Common myeloid progenitor, CD34-positive (primary cell): ENCODE data around the gene PASK.

Source experiments
- CTCF ChIA-PET: fragments of 350-600 bp; sonication (Branson Sonifier 250); formaldehyde crosslinking; loops from one replicate; lab custom pipeline; 2021; ENCODE audit warnings: antibody characterized with exemption; lab: Charles Lee
- POLR2A ChIA-PET: fragments of 350-600 bp; sonication (Branson Sonifier 250); formaldehyde crosslinking; loops from one replicate; lab custom pipeline; 2021; ENCODE audit warnings: antibody characterized with exemption; lab: Charles Lee
- DNase-seq, 3 donors: peaks; one replicate each; pipeline versions ENCODE4 v3.0.0 to v3.0.0-alpha.2; 2013
- H3K27ac ChIP-seq, 2 experiments: 1 replicate in 1 of 2; 2 replicates in 1 of 2; pipeline ENCODE4 v1.7.0; 2013; ENCODE audit warnings: inconsistent platforms in 2 of 2, low read length in 2 of 2, mild to moderate bottlenecking in 2 of 2, low read depth in 1 of 2, moderate library complexity in 1 of 2; ENCODE audit not compliant: severe bottlenecking in 2 of 2, insufficient read depth in 1 of 2, poor library complexity in 1 of 2
- H3K27me3 ChIP-seq, 5 experiments: replicated peaks in 2 of 5; 1 replicate in 3 of 5; 2 replicates in 2 of 5; pipeline versions ENCODE4 v1.6.1 to v1.7.0; 2013; ENCODE audit warnings: low read length in 4 of 5, mild to moderate bottlenecking in 2 of 5, moderate library complexity in 2 of 5, inconsistent platforms in 1 of 5; ENCODE audit not compliant: insufficient read depth in 5 of 5, control insufficient read depth in 4 of 5
- H3K36me3 ChIP-seq, 4 experiments: 1 replicate in 2 of 4; 2 replicates in 2 of 4; pipeline versions ENCODE4 v1.6.1 to v1.7.0; 2013; ENCODE audit warnings: low read length in 3 of 4, control low read depth in 1 of 4, mild to moderate bottlenecking in 1 of 4; ENCODE audit not compliant: control insufficient read depth in 4 of 4, insufficient read depth in 4 of 4
- H3K4me1 ChIP-seq, 4 experiments: 1 replicate in 3 of 4; 2 replicates in 1 of 4; pipeline versions ENCODE4 v1.6.1 to v1.7.1; 2013; ENCODE audit warnings: low read length in 3 of 4, mild to moderate bottlenecking in 3 of 4, control low read depth in 1 of 4, inconsistent platforms in 1 of 4, moderate library complexity in 1 of 4; ENCODE audit not compliant: control insufficient read depth in 4 of 4, insufficient read depth in 4 of 4; ENCODE audit errors: control extremely low read depth in 1 of 4
- H3K4me3 ChIP-seq, 7 experiments: 1 replicate in 4 of 7; 2 replicates in 3 of 7; pipeline versions ENCODE4 v1.5.1 to v1.7.0; 2013; ENCODE audit warnings: mild to moderate bottlenecking in 7 of 7, low read length in 6 of 7, moderate library complexity in 6 of 7, inconsistent platforms in 2 of 7, low read depth in 2 of 7, control low read depth in 1 of 7; ENCODE audit not compliant: insufficient read depth in 4 of 7, control insufficient read depth in 1 of 7; ENCODE audit errors: extremely low read depth in 1 of 7
- H3K9me3 ChIP-seq, 5 experiments: 1 replicate in 4 of 5; 2 replicates in 1 of 5; pipeline versions ENCODE4 v1.6.1 to v1.7.1; 2013; ENCODE audit warnings: low read length in 4 of 5, mild to moderate bottlenecking in 2 of 5, inconsistent platforms in 1 of 5, low read depth in 1 of 5, moderate library complexity in 1 of 5; ENCODE audit not compliant: control insufficient read depth in 4 of 5, insufficient read depth in 2 of 5; ENCODE audit errors: control extremely low read depth in 1 of 5
- WGBS: methylation state at CpG from one replicate; pipeline ENCODE4 v1.1.5; 2013; ENCODE audit not compliant: insufficient coverage; 5-methylcytosine and 5-hydroxymethylcytosine counted together

The PASK gene

DNA sequence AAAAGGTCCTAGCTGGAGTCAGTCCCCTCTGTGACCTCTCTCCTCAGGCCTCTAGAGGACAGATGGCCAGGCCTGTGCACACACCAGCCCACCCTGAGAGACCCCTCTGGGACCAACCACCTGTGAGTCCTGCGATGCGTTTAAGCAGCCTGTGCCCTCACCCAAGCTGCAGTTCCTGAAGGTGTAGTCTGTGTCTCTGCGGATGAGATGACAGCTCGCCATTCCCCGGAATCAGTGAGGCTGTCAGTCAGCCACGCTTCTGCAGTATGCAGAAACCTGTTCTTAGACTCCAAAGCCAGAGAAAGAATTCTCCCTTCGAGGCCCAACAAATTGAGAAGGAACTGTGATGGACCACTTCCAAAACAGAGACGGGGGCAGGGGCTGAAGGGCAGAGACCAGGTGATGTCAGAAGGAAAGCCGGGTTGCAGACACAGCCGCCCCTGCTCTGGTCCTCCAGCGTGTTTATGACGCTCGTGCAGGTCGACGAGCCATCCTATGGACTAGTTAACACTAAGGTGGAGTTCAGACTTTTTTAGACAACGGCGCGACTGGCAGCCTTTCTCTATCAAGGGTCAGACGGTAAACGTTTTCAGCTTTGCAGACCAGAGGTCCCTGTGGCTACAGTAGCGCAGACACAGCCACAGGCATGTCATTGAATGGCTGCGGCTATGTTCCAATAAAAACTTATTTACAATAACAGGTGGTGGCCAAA, 57.4 kb downstream of the PASK start:
- Histone ChIP-seq H3K27ac (no peak overlapping the region), H3K4me3 (no peak overlapping the region), H3K4me1 (peaks cover 0 to 36% (median 3%) of the 10 kb centered on the region in 4 experiments), H3K9me3 (no peaks in the 10 kb centered on the region), H3K36me3 (peaks cover 16 to 81% (median 55%) of the 10 kb centered on the region in 4 experiments), H3K27me3 (no peaks in the 10 kb centered on the region)
- ChIA-PET CTCF (interaction anchor here (1.0 to 1.8 kb wide), 2 partner anchors 10 to 240 kb away, joined by 3 to 8 read pairs; partner anchors contain the start of gene MTERF4), POLR2A (no interaction called here)
- WGBS: 99% methylated on average over 21 of the region's 22 CpGs
- no peak for DNase-seq

DNA sequence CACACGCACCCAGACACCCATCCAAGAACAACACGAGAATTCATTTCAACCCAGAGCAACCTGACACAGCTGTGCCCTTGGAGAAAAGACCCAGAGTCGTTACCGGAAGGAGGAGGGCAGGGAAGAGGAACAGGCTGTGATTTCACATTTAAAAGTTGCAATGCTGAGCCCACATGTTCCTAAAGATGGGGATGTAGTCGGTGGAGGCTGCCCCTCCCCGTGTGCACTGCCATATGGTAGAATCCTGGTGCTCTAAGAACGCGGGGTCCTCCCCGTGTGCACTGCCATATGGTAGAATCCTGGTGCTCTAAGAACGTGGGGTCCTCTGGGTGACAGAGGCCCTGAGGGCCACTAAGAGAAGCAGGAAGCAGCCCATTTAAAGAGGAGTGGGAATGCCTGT, 58.1 kb downstream of the PASK start:
- CTCF ChIA-PET: no interaction called here
- POLR2A ChIA-PET: no interaction called here
- Histone ChIP-seq H3K4me1 (peaks cover 0 to 35% (median 3%) of the 10 kb centered on the region in 4 experiments), H3K9me3 (no peaks in the 10 kb centered on the region), H3K27ac (no peak overlapping the region), H3K4me3 (no peak overlapping the region), H3K27me3 (no peaks in the 10 kb centered on the region), H3K36me3 (peaks cover 19 to 82% (median 55%) of the 10 kb centered on the region in 4 experiments)
- WGBS: 95% methylated on average over 10 of the region's 10 CpGs
- DNase-seq: no peak

DNA sequence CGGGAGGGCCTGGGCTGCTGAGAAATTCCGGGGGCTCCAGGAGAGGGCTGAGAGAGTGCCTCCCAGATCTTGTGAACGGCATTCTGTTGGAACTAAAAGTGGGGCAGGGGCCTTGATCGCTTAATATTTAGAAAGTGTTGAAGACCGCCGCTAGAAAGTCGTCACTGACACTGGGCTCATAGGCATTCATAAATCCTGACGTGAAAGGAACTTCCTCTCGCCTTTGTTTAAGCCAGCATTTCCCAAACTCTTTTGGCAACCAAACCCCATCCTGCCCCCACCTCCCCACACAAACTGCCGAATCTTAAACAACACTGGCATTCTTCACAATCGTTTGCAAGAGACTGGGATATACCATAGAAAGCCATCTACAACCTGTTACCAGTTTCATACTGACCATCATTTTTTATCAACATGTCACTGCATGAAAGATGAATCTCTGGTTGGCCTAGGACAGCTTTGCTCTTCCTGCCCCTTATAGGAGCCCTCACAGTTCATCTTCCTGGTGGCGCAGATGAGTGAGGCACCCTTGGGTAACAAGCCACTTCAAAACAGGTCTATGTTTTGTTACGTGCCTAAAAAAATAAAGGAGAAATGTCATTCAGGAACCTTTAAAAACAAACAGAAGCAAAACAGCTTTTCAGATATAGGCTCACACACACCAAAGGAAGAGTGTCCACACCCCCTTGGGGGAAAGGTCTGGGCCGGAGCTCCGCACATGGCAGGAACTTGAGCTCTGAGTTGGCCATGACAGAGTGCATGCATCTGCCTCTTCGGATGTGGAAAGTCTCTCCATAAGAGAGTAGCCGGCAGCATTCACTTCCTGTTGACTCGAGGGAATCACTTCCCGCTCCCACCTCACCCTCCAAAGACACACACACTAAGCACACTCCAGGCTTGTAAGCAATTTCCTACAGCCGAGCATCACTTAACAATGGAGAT, 60.2 kb downstream of the PASK start:
- Histone ChIP-seq H3K27me3 (no peaks in the 10 kb centered on the region), H3K9me3 (peaks cover 0 to 6% (median 0%) of the 10 kb centered on the region in 5 experiments), H3K27ac (peak overlapping the region in 1 of 2 experiments; percentile 46), H3K36me3 (peaks cover 17 to 66% (median 44%) of the 10 kb centered on the region in 4 experiments), H3K4me1 (peaks cover 0 to 27% (median 0%) of the 10 kb centered on the region in 4 experiments), H3K4me3 (peak overlapping the region in 1 of 7 experiments; percentile 40)
- WGBS: 49% methylated on average over 18 of the region's 20 CpGs
- ChIA-PET POLR2A (interaction anchor here (0.5 kb wide), 1 partner anchor 278 kb away, joined by 3 read pairs; no protein-coding TSS in a partner anchor), CTCF (interaction anchor here (0.6 to 3.1 kb wide), 2 partner anchors 11 kb away, joined by 3 to 12 read pairs; no protein-coding TSS in a partner anchor)
- DNase-seq: peak in 1 of 3 donors; percentile 13

DNA sequence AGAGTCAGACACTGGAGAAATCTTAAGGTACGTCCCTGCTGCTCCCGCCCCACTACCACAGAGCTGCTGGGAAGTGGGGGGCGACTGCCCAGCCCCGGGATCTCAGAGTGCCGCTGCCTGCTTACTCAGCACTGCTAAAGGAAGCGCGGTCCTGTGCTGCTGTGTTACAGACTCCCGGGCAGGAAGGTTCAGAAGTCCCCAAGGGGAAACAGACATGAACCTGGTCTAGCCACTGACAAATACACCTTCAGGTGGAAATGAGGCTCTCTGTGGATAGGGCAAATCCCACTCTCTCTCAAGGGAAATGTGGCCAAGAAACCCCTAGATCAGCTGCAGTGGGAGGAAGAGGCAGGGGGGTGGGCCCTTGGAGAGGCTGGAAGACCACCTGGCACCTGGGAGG, 60.9 kb downstream of the PASK start:
- 30% methylated on average over 8 of the region's 8 CpGs for WGBS
- Histone ChIP-seq H3K36me3 (peaks cover 17 to 63% (median 39%) of the 10 kb centered on the region in 4 experiments), H3K4me1 (peaks cover 0 to 27% (median 0%) of the 10 kb centered on the region in 4 experiments), H3K27ac (peak overlapping the region in 1 of 2 experiments; percentile 46), H3K9me3 (peaks cover 0 to 6% (median 0%) of the 10 kb centered on the region in 5 experiments), H3K4me3 (peak overlapping the region in 2 of 7 experiments; percentile 22 to 40), H3K27me3 (no peaks in the 10 kb centered on the region)
- ChIA-PET POLR2A (no interaction called here), CTCF (interaction anchor here (0.6 to 3.1 kb wide), 2 partner anchors 10 to 12 kb away, joined by 3 to 12 read pairs; no protein-coding TSS in a partner anchor)
- DNase-seq: peak; percentile 18 to 45 (median 34)

DNA sequence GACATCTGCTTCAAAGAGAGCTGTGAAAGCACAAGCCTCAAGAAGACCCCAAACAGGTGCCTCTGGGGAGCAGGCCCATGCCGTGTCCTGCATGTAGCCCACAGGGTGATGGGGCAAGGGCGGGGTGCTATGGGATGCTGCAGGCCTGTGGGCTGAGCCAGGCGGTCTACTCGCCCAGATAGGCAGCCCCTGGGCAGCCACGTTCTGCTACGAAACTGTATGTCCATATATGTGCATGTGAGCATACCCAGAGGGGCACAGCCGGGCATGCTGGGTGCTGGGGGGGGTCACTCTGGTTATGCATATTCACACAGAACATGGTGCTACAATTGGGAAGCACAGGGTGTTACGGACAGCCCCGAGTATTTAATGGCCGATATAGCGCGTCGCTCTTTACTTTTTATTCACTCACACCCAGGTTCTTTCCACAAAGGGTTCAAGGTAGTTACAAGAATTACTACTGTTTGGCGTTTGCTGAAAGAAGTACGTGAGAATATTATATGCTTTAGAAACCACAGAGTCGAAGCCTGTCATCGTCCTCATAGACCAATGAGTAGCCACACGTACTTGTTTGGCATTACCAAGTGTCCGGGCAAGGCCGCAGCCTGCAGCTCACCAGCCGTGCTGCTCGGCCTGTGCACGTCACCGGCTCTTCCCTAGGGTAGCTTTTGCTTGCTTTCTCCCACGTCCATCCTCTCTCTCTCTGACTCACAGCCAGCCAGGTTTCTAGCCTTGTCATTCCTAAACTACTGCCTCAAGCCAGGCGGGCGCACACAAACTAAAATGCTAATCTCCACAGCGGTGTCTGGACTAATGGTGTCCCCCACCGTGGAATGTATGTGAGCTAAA, 61.6 kb downstream of the PASK start:
- Histone ChIP-seq H3K4me3 (peak overlapping the region in 1 of 7 experiments; percentile 40), H3K27ac (peak overlapping the region in 1 of 2 experiments; percentile 46), H3K4me1 (peaks cover 0 to 22% (median 0%) of the 10 kb centered on the region in 4 experiments), H3K9me3 (peaks cover 0 to 6% (median 0%) of the 10 kb centered on the region in 5 experiments), H3K27me3 (no peaks in the 10 kb centered on the region), H3K36me3 (peaks cover 16 to 57% (median 36%) of the 10 kb centered on the region in 4 experiments)
- 93% methylated on average over 22 of the region's 29 CpGs for WGBS
- CTCF ChIA-PET: interaction anchor here (0.6 to 3.1 kb wide), 2 partner anchors 10 to 13 kb away, joined by 3 to 12 read pairs; no protein-coding TSS in a partner anchor
- DNase-seq: peak in 1 of 3 donors; percentile 22
- POLR2A ChIA-PET: no interaction called here

DNA sequence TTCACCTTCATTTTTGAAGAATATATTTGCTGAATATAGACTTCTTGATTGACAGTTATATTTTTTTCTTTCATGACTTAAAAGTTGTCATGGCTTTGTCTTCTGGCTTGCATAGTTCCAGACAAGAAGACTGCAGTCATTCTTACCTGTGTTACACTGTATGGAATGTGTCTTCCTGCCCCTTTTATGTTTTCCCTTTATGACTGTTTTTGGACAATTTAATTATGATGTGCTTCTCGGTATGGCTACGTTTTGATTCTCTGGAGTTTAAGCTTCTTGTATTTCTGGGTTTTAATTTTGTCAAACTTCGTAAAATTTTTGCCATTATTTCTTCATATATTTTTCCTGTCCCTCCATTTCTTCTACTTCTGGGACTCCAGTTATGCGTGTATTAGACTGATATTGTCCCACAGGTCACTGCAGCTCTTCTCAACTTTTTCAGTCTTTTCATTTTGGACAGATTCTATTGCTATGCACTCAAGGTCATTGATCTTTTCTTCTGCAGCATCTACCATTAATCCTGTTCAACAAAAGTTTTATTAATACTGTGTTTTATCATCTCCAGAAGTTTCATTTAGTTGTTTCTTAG, 64.3 kb downstream of the PASK start:
- no peak overlapping the region for H3K4me3 ChIP-seq
- H3K9me3 ChIP-seq: peaks cover 0 to 6% (median 0%) of the 10 kb centered on the region in 5 experiments
- peaks cover 0 to 21% (median 0%) of the 10 kb centered on the region in 4 experiments for H3K4me1 ChIP-seq
- no peaks in the 10 kb centered on the region for H3K27me3 ChIP-seq
- ChIA-PET POLR2A (no interaction called here), CTCF (no interaction called here)
- WGBS: 100% methylated on average over 2 of the region's 4 CpGs
- H3K36me3 ChIP-seq: peaks cover 10 to 41% (median 28%) of the 10 kb centered on the region in 4 experiments
- DNase-seq: no peak
- no peak overlapping the region for H3K27ac ChIP-seq
